Gastroesophageal sphincter (tissue), 4 donors: ENCODE measurements around the gene THRB. TPM values are rescaled to one million over a fixed set of nuclear protein-coding genes. Genes with fewer than 3 reads are reported as not detected.

ENCODE experiments used
- ATAC-seq: fragments of 150-250 bp; one replicate; pipeline ENCODE4 v1.9.1; 2016; ENCODE audit warnings: mild to moderate bottlenecking, moderate library complexity
- H3K27ac ChIP-seq, 4 donors: fragments of 200-600 bp; sonication (generic) in 3 of 4; 1 replicate in 3 of 4; 2 replicates in 1 of 4; pipeline ENCODE4 v1.5.1; 2016 to 2019
- H3K27me3 ChIP-seq: fragments of 200-600 bp; sonication (generic); one replicate; pipeline ENCODE4 v1.5.1; 2019
- H3K36me3 ChIP-seq, 2 donors: fragments of 200-600 bp; sonication (generic); one replicate each; pipeline ENCODE4 v1.5.1; 2019; ENCODE audit warnings: control low read depth in 1 of 2
- H3K4me1 ChIP-seq, 3 donors: fragments of 200-600 bp; sonication (generic); 1 replicate in 2 of 3; 2 replicates in 1 of 3; pipeline ENCODE4 v1.5.1; 2016 to 2019; ENCODE audit warnings: control low read depth in 2 of 3
- H3K4me3 ChIP-seq, 2 donors: fragments of 200-600 bp; sonication (generic); one replicate each; pipeline ENCODE4 v1.5.1; 2019; ENCODE audit warnings: mild to moderate bottlenecking in 1 of 2, moderate library complexity in 1 of 2
- H3K9me3 ChIP-seq, 3 donors: fragments of 200-600 bp; sonication (generic); one replicate each; pipeline ENCODE4 v1.5.1; 2017 to 2019; ENCODE audit warnings: control low read depth in 2 of 3
- CTCF ChIP-seq, 4 experiments: fragments of 200-600 bp in 2 of 4; fragments of 450-650 bp in 2 of 4; sonication (generic) in 1 of 4; IDR thresholded peaks; one replicate each; pipeline ENCODE4 v1.5.1; 2017 to 2019; ENCODE audit warnings: antibody characterized with exemption in 4 of 4, mild to moderate bottlenecking in 2 of 4, moderate library complexity in 2 of 4
- EP300 ChIP-seq: sonication (generic); formaldehyde crosslinking; IDR thresholded peaks from one replicate; pipeline ENCODE4 v1.6.1; 2017; ENCODE audit warnings: antibody characterized with exemption, mild to moderate bottlenecking
- POLR2A ChIP-seq, 2 donors: fragments of 450-650 bp; IDR thresholded peaks; one replicate each; pipeline ENCODE4 v1.6.1; 2017; ENCODE audit warnings: antibody characterized with exemption in 2 of 2, mild to moderate bottlenecking in 2 of 2, moderate library complexity in 1 of 2
- POLR2AphosphoS5 ChIP-seq: sonication (generic); formaldehyde crosslinking; IDR thresholded peaks from one replicate; pipeline ENCODE4 v1.6.1; 2017; ENCODE audit warnings: antibody characterized with exemption
- WGBS, 2 donors: methylation state at CpG; one replicate each; pipeline ENCODE4 v1.1.5; 2018; ENCODE audit warnings: low coverage in 1 of 2; 5-methylcytosine and 5-hydroxymethylcytosine counted together
- total RNA-seq, 4 donors: library from RNA; depleted of rRNA; stranded (reverse); fragments of >200 nt; gene quantifications; one replicate each; pipeline ENCODE4 v1.1.0, GENCODE V29; 2016

Gene THRB
- total RNA-seq, 4 donors from 2014 or later = 42.5 to 61.9 (median 55.8) TPM

- Histone ChIP-seq H3K27me3 (no peaks in the 10 kb centered on the region), H3K4me3 (no peak overlapping the region), H3K9me3 (no peaks in the 10 kb centered on the region), H3K36me3 (no peaks in the 10 kb centered on the region), H3K4me1 (peaks cover 0 to 24% (median 0%) of the 10 kb centered on the region in 3 donors), H3K27ac (no peak overlapping the region)
- no peak for TF ChIP-seq EP300
- TF ChIP-seq POLR2AphosphoS5 = no peak
- no peak for TF ChIP-seq CTCF (IDR thresholded peaks at IDR 0.05)
- no peak for TF ChIP-seq POLR2A (IDR thresholded peaks at IDR 0.05)
- 79 to 100% methylated on average over 2 of the region's 2 CpGs for WGBS, 2 donors
- ATAC-seq = no peak
Observed at GRCh38 chr3:24498391-24498790, 3.7 kb upstream of the THRB start.

GRCh38 chr3:24497942-24498341 lies 3.3 kb upstream of the THRB start:
- Histone ChIP-seq H3K27me3 (no peaks in the 10 kb centered on the region), H3K9me3 (no peaks in the 10 kb centered on the region), H3K36me3 (no peaks in the 10 kb centered on the region), H3K4me1 (peaks cover 0 to 29% (median 0%) of the 10 kb centered on the region in 3 donors), H3K27ac (no peak overlapping the region), H3K4me3 (no peak overlapping the region)
- 88 to 100% methylated on average over 2 of the region's 2 CpGs for WGBS, 2 donors
- no peak for ATAC-seq
- no peak for TF ChIP-seq POLR2A (IDR thresholded peaks at IDR 0.05)
- TF ChIP-seq EP300 = no peak
- TF ChIP-seq POLR2AphosphoS5 = no peak
- no peak for TF ChIP-seq CTCF (IDR thresholded peaks at IDR 0.05)

GRCh38 chr3:24496529-24497482 lies 2.2 kb upstream of the THRB start:
- Histone ChIP-seq H3K4me1 (peaks cover 0 to 40% (median 0%) of the 10 kb centered on the region in 3 donors), H3K27me3 (no peaks in the 10 kb centered on the region), H3K4me3 (no peak overlapping the region), H3K27ac (peak overlapping the region in 3 of 4 donors; percentile 93 to 97 (median 96)), H3K9me3 (no peaks in the 10 kb centered on the region), H3K36me3 (no peaks in the 10 kb centered on the region)
- ATAC-seq = peak; percentile 17
- peak; percentile 55 for TF ChIP-seq POLR2AphosphoS5
- TF ChIP-seq CTCF (IDR thresholded peaks at IDR 0.05) = peak; percentile 28 to 81 (median 61)
- TF ChIP-seq POLR2A (IDR thresholded peaks at IDR 0.05) = no peak
- no peak for TF ChIP-seq EP300
- WGBS, 2 donors = 49 to 72% methylated on average over 6 to 9 of the region's 16 CpGs

GRCh38 chr3:24495326-24495994 lies 810 bp upstream of the THRB start:
- no peaks in the 10 kb centered on the region for H3K9me3 ChIP-seq
- peak overlapping the region; percentile 71 to 81 for H3K4me3 ChIP-seq
- no peaks in the 10 kb centered on the region for H3K27me3 ChIP-seq
- peaks cover 0 to 54% (median 0%) of the 10 kb centered on the region in 3 donors for H3K4me1 ChIP-seq
- H3K36me3 ChIP-seq = no peaks in the 10 kb centered on the region
- H3K27ac ChIP-seq = peak overlapping the region; percentile 88 to 97 (median 94)
- ATAC-seq = peak; percentile 11
- TF ChIP-seq POLR2A (IDR thresholded peaks at IDR 0.05) (peak in 1 of 2 donors; percentile 22), POLR2AphosphoS5 (peak; percentile 19), EP300 (no peak), CTCF (IDR thresholded peaks at IDR 0.05) (peak in 1 of 4 experiments; percentile 6)
- WGBS, 2 donors = 0% methylated on average over 1 of the region's 63 CpGs; no CpG with 5 or more reads in 1 of the 2 donors
